ENCODE results near the gene SSBP3.

DNA sequence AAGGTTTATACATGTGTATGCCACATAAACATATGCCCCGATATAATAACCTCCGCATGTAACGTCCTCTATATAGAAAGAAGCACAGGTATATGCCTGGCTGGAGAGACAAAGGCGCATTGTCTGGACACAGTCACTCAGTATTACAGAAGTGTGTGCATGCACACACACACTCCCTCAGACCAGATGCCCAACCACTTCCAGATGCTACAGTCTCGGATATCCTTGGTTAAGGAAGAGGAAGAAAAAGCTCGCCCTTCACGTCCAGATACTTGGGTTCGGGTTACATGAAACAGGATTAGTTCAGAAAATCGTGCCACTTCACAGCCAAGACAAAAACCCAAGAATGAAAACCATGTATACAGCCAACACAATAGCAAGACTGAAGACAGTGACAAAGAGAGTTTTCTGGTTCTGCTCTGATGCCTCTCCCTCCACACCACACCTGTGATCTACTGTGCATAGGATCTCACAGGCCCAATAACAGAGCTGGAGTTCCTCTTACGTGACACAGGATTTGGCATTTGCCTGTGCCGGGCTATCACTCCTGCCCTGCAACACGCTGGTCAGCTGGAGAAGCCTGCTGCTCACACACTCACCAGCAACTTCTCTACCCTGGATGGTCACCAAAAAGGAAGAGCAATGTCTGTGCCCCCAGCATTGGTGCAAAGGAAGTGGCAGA lies 75.0 kb downstream of the SSBP3 start:
- TF ChIP-seq CTCF (IDR thresholded peaks at IDR 0.05; ENCODE audit: insufficient read depth, low read length, poor library complexity, severe bottlenecking) (no peak), EZH2phosphoT487 (conservative IDR thresholded peaks at IDR 0.05; ENCODE audit: low read length) (no peak)
